HG02678 (cell line): ENCODE measurements around the gene SHC4.

Experiments
- ATAC-seq: cut with Tn5 transposase; IDR thresholded peaks from one replicate; pipeline ENCODE4 v1.9.1; 2021; ENCODE audit warnings: mild to moderate bottlenecking, moderate library complexity; ENCODE audit not compliant: unreplicated experiment

SHC4 gene, protein sequence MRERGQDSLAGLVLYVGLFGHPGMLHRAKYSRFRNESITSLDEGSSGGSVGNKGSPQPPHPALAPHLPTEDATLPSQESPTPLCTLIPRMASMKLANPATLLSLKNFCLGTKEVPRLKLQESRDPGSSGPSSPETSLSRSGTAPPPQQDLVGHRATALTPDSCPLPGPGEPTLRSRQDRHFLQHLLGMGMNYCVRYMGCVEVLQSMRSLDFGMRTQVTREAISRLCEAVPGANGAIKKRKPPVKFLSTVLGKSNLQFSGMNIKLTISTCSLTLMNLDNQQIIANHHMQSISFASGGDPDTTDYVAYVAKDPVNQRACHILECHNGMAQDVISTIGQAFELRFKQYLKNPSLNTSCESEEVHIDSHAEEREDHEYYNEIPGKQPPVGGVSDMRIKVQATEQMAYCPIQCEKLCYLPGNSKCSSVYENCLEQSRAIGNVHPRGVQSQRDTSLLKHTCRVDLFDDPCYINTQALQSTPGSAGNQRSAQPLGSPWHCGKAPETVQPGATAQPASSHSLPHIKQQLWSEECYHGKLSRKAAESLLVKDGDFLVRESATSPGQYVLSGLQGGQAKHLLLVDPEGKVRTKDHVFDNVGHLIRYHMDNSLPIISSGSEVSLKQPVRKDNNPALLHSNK

DNA sequence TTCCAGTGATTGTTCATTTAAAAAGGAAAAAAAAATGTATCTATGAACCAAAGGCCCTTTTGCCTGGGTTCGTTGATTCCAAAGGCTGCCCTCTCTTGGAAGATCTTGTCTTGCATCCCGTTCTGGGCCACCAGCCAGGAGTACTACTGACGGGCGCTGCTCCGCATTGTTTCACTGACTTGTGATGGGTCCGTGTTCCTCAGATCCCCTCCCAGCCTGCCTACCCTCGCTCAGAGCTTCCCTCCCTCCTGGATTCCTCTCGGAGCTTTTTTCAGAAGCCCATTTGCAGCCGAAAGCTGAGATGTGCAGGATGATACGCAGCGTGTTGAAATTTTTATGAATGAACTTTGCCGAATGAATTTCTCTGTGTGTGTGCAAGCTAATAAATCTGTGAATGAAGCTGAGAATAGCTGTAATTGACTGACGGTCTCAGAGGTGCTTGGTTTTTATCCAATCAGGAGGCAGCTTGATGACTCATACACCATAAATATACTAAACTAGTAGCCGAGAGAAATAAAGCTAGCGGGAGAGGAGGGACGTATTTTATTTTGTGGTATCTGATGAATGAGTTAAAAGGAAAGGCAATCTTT lies at the start of gene SHC4:
Gene SHC4, minus strand, starts transcription at position 396 of the 590 bp plus-strand sequence. CDS start 904 bp downstream, outside the sequence.
- ATAC-seq: peak; percentile 45

DNA sequence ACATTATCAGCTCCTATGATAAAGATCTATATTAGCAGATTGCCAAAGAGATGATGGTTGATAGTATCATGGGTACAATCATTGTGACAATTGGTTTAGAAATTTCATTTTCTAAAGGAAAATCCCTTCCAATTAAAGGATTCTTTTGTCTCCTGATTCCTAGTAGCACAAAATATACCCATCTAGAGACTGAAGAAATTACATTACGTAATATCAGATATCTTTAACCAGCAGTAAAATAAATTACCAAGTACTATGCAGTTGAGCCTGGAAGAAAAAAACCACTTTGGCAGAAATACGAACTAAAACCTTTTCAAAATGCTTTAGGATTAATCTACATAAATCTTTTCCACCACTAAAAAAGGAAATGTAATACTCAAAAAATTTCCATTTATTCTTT lies 35.6 kb upstream of the SHC4 start:
- ATAC-seq: no peak

DNA sequence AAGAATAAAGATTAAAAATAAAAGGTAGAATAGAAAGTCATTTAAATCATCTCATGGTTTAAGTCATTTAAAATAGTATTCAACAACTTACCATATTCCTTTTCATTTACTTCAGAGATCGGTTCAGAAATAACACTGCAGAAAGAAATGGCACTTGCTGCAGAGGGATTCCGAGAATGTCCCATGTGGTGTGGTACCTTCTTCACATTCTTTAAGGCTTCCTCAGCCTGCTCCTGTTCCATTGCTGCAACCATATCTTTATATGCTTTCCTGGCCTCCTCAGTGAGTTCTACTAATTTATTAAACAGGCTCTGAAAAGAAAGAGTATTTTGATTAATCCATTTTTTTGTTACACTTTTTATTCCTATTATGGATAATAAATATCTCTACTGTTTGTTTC lies 32.6 kb upstream of the SHC4 start:
- ATAC-seq: no peak

DNA sequence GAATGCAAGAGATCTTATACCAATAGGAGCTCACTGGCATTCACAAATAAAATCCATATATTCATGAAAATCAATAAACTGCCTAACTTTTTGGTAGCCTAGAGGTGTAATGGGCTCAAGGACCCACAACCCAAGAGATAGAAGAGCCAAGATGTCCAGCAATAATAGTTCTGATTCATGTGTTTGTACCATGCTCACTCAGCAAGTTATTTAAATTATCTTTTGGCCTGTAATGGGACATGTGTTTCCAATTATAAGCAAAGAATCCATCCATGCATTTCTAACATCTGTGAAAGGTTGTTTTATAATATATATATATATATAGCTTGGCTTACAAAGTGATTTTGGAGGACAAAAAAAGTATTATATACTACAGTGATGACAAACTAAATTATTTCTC lies 29.7 kb upstream of the SHC4 start:
- no peak for ATAC-seq

DNA sequence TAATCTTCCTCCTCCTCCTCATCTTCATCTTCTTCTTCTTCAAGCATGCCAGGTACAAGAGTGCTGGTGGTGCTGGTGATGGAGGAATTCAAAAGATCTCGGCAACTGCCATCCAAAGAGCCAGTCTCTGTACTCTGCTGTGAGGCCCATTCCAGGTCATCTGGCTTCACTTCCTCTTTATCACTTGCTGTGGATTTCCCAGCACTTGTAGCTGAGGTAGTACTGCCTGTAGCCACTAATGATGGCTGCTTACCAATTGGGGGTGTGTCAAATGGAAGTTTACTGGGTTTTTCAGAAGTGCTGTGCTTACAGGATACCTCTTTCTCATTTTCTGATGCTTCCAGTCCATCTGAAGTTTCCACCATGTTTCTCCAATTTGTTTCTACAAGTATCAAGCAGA lies 28.8 kb upstream of the SHC4 start:
- peak; percentile 89 for ATAC-seq

DNA sequence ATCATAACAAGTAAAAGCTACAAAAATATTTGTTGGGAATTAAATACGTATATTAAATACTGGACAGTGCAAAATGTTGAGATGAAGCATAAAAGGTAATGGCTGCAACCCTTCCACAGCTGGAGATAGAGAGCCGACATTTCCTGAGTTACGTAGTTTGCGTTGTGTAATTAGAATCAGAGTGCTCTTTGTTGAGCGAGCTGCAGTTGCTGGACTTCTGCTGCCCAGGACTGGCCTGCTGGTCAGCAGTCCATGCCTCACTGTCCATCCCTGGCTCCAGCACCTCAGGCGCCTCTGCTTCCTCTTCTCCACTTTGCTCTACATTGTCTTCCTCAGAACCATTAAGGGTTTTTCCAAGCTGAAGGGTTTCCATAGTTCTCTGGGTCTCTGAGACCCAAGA lies 28.4 kb upstream of the SHC4 start:
- ATAC-seq: no peak

DNA sequence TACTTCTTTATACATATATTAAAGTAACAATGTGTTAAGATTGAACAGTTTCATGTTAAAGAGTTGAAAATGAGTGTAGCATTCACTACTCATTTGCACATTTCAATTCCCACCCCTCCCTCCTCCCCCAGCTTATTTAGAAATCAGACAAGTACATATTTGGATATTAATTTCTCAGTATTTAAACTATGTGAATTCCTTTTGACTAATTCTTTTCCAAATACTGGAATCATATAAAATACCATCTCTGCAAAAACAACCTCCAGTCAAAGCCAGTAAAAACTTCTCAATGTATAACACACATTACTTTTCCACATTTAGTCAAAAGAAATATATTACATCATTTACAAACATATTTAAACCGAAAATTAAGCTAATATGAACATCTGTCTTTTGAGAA lies 25.5 kb upstream of the SHC4 start:
- no peak for ATAC-seq

DNA sequence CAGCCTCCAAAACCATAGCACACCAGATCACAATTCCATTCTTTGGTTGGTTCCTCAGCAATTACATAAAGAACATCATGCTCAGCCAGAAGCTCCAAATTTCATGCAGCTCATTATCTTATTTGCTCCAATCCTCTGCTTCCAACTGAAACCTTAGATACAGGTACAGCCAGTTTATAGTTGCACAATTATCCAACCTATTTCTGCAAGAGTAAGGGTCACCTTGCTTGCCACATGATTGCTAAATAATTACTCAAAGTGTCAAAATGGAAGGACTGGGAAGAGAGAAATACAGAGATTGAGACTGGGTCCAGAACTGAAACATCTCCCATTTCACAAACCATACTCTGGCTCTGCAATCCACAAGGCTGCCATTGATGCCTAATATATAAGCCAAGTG lies 23.4 kb upstream of the SHC4 start:
- no peak for ATAC-seq

DNA sequence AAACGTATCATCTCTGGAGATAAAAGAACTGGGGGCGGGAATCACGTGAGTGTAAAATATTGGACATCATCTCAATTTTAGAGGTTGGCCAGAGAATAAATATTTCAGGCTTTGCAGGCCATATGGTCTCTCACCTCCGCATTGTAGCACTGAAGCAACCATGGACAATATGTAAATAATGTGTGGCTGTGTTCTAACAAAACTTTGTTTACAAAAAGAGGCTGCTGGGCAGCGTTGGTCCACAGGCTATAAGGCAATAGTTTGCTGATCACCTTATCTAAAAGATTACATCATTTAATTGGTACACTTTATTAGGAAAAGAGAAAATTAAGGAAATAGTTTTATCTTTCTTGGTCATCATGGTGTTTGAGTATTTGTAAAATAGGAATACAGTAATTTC lies 22.5 kb upstream of the SHC4 start:
- ATAC-seq: no peak

DNA sequence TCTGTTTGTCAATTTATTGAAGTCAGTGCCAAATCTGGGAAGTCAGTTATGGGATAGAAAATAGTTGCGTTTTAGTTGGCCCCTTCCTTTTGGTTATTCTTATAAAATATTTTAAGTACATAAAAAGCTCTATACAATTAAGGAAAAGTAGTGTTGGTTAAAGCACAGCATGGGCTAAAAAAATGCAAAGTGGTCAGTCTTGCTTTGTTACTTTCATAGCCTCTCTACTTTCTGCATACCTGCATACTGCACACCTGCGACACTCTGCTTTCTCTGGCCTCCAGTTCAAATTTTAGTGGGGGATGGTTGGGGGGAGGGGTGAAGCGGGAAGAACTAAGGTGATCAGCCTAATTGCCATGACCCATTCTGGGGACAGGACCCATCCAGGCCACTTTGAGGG lies 21.8 kb upstream of the SHC4 start:
- ATAC-seq: no peak

DNA sequence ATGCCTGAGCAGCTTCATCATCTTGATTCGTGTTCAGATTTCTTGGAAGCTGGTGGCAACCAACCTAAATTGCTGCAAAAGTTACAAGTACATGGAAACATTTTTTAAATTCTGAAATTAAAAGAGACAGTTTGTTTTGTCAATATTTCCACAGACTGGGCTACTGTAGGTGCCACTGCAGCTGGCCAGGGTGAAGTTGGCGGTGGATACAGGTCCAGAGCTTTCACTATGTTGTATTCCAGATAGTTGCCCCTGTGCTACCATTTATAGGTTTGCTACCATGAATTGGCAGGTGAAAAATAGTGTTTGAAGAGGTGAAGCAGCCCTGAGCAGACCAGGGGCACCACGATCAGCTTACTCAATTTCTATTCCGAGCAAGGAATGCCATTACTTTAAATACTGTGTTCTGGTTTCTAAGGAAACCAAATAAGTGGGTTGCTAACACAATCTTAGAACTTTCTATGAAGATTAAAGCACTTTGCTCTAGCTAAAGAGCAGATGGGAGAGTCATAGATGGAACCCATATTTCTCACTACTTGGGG lies 21.2 kb upstream of the SHC4 start:
- ATAC-seq: no peak

DNA sequence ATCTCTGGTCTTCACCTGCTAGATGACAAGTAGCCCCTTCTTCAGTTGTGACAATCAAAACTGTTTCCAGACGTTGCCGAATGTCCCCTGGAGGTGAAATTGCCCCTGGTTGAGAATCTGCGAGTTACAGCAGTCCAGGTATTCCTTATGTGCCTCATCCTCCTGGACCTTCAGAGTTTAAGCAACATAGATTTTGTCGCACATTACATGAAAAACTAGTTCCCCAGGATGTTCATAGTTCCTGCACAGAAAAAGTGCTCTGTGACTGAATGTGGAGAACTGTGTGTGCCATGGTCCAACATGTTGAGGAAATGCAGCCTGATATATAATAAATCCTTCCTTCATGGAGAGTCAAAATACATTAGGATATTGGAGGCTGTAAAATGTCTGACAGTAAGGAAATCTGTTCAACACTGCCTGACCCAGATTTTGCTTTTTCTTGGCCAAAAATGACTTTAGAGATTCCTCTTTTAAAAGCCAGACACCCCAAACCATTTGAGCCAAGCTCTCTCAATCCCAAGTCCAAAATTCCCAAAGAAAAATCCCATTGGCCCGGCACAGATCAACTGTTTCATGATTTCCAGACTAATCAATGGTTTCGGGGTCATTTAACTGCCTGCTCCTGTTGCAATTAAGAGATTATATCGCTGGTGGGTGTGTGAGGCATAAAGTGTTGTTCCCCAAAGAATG lies 20.4 kb upstream of the SHC4 start:
- no peak for ATAC-seq

DNA sequence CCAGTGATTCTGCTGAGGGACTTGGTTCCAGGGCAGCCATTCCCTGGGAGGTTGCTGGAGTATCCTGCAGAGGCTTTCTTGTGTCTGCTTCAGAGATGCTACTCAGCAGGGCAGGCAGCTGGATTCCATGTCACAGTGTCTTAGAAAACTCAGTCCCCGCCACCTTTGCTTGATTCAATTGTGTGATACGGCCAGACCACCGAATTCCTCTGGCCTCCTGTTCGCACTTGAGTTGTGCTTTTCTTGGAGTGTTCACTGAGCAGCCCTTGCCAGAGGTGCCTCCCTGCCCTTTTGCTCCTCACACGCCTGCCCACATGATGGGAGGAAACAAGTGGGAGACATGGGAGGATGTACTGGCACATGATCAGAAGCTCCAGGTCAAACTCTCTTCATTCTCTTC lies 19.6 kb upstream of the SHC4 start:
- no peak for ATAC-seq

DNA sequence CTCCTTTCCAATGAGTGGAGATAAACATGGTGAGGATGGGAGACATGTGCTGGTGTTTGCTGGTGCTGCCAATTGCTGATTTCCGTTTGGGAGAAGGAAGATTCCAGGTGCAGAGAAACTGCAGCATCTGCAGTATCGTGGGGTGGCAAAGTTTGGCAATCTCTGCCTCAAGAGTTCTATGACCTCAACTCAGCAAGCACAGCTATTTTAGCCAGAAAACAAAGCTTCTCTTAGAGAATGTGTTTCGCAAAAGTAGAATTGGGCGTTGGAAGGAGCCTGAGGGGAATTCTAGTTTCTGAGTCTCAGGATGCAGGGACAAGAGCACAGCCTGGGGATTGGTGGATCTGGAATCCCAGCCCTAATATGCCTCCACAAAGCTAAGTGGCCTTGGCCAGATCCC lies 18.2 kb upstream of the SHC4 start:
- no peak for ATAC-seq

DNA sequence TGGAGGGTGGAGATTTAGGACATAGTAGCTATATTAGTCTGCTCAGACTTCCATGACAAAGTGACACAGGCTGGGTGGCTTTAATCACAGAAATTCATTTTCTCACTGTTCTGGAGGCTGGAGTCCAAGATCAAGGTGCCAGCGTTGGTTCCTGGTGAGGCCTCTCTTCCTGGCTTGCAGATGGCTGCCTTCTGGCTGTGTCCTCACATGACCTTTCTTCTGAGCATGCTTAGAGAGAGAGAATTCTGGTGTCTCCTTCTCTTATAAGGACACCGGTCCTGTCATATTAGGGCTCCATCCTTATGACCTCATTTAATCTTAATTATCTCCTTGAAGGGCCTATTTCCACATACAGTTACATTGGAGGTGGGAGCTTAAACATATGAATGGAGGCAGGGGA lies 14.9 kb upstream of the SHC4 start:
- no peak for ATAC-seq

DNA sequence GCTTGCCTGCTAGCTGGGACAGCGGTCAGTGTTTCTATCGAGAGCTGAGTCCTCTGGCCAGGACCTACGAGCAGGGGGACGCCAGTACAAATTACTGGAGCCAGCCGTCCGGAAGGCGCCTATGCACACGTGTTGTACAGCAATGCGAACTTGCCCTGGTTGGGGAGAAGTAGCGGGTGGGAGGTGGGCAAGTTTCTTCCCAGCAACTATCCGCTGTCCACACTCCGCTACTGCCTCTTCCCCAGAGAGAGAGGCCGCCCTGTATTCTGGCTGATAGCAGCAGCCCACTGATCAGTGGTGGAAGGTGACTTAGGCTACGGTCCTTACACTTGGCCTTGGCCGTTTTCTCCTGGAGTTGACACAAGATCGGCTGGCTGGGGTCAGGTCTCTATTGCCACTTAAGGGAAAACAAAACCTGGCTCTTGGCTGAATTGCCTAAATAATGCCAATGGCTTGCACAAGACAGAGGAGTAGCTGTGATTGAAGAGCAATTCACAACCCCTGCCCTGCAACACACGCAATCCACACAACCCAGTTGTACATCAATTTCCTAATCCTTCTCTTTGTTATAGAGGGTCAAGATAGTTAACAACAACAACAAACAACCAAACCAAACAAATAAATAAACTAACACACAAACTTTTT lies 12.8 kb upstream of the SHC4 start:
- ATAC-seq: no peak

DNA sequence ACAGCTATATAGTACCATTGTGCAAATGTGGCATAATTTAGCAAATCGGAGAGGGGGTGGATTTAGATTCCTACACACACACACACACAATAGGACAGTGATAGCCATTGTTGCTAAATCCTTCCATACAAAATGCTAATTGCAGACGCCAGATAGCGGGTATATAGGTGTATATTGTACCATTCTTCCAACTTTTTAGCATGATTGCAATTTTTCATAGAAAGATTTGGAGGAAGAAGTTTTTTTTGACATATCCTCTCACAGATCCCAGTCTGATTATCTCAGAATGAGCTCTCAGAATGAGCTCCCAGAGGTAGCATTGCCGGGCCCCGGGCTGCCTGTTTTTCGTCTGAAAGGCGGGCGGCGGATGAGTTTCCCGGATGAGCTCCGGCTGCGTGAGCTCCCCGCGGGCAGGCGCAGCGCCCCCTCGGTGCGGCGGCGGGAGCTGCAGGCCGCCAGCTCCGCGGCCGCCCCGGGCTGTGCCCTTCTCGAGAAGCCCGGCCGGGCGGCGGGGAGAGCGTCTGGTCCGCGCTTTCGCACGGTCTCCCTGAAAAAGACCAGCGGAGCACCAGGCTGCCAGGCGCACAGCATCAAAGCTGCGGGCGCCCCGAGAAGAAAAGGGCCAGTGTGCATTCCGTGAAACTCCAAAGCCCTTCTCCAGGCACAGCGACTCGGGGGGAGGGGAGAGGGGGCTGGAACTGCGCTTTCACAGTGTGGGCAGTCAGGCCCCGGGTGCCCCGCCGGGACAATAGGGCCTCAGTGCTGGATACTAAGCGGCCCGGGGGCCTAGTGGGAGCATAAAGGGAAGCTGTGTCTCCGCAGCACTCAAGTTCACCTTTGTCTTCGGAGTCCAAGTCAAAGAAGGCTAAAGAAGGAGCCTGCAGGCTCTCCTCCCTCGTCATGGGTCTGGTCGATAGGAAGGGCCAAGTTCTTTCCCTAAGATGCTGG lies 12.0 kb upstream of the SHC4 start:
- peak; percentile 99 for ATAC-seq

DNA sequence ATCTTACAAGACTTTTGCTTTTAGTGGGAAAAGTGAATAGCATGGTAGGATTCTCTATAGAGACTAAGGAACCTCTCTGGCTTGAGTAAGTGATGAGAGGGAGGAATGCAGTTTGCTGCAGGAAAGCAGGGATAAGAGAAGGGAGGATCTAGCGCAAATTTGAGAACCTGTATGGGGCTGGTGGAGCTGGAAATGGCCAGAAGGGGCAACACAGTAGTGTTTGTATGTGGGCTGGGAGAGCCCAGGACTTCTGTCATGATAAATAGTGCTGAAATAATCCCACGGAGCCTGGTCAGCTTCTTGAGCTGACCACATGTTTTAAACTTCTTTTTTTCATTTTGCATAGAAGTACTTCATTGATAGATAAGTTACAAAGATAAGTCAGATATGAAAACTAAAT lies 11.2 kb upstream of the SHC4 start:
- ATAC-seq: no peak

DNA sequence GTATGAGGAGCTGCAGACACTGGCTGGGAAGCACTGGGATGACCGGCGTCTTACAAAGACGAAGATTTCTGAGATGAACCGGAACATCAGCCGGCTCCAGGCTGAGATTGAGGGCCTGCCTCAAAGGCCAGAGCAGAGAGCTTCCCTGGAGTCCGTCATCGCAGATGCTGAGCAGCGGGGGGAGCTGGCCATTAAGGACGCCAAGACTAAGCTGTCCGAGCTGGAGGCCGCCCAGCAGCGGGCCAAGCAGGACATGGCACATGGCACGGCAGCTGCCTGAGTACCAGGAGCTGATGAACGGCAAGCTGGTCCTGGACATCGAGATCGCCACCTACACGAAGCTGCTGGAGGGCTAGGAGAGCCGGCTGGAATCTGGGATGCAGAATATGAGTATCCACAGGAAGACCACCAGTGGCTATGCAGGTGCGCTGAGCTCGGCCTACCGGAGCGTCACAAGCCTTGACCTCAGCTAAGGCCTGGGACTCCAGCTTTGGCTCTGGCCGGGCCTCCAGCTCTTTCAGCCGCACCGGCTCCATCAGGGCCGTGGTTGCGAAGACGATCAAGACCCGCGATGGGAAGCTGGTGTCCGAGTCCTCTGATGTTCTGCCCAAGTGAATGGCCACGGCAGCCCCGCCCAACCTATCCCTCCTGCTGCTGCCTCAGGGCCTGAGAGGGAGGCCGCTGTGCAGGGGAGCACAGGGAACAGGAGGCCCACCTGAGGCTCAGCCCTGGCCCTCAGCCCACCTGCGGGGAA lies 9.2 kb upstream of the SHC4 start:
- no peak for ATAC-seq
